Panc1 (cell line): ENCODE measurements around the gene DNM1.

ENCODE experiments used
- POLR2AphosphoS5 ChIP-seq: IDR thresholded peaks from 2 replicates; pipeline ENCODE4 v1.6.1; 2012; ENCODE audit warnings: mild to moderate bottlenecking, low read depth, low read length, moderate library complexity
- SIN3A ChIP-seq: IDR thresholded peaks from 2 replicates; pipeline ENCODE4 v1.6.1; 2012; ENCODE audit warnings: low read depth, mild to moderate bottlenecking, low read length, moderate library complexity, borderline replicate concordance; ENCODE audit not compliant: insufficient read depth
- TCF7L2 ChIP-seq: IDR thresholded peaks from 2 replicates; pipeline ENCODE4 v1.6.1; 2011; ENCODE audit warnings: mild to moderate bottlenecking, low read depth, low read length, inconsistent platforms
- TF ChIP-seq, protein P1 (sequence below): fragments of 450-650 bp; IDR thresholded peaks from 2 replicates; pipeline ENCODE4 v1.5.1; 2017; ENCODE audit warnings: mild to moderate bottlenecking
- TF ChIP-seq, protein P2 (sequence below), 2 experiments: IDR thresholded peaks; 2 replicates each; pipeline ENCODE4 v1.6.1; 2011 to 2012; ENCODE audit warnings: low read depth in 2 of 2, control low read depth in 1 of 2, low read length in 1 of 2, mild to moderate bottlenecking in 1 of 2, moderate library complexity in 1 of 2; ENCODE audit not compliant: insufficient read depth in 1 of 2

DNA sequence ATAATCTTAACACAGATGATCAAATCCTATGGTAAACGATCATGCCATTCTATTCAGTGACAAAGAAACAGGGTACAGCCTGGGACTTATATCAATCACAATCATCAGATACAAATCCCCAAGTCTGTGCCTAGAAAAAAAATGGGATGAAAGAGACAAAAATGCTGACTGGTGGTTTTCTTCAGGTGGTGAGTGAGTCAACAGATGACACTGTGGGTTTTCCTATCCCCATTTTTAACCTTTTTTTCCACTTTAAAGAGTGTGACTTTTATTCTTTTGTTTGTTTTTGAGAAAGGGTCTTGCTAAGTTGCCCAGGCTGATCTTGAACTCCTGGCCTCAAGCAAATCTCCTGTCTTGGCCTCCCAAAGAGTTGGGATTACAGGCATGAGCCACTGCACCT lies 15.0 kb upstream of the DNM1 start:
- TF ChIP-seq, protein P1, sequence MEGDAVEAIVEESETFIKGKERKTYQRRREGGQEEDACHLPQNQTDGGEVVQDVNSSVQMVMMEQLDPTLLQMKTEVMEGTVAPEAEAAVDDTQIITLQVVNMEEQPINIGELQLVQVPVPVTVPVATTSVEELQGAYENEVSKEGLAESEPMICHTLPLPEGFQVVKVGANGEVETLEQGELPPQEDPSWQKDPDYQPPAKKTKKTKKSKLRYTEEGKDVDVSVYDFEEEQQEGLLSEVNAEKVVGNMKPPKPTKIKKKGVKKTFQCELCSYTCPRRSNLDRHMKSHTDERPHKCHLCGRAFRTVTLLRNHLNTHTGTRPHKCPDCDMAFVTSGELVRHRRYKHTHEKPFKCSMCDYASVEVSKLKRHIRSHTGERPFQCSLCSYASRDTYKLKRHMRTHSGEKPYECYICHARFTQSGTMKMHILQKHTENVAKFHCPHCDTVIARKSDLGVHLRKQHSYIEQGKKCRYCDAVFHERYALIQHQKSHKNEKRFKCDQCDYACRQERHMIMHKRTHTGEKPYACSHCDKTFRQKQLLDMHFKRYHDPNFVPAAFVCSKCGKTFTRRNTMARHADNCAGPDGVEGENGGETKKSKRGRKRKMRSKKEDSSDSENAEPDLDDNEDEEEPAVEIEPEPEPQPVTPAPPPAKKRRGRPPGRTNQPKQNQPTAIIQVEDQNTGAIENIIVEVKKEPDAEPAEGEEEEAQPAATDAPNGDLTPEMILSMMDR = no peak
- TF ChIP-seq POLR2AphosphoS5 = no peak
- TF ChIP-seq SIN3A = no peak
- TF ChIP-seq, protein P2, sequence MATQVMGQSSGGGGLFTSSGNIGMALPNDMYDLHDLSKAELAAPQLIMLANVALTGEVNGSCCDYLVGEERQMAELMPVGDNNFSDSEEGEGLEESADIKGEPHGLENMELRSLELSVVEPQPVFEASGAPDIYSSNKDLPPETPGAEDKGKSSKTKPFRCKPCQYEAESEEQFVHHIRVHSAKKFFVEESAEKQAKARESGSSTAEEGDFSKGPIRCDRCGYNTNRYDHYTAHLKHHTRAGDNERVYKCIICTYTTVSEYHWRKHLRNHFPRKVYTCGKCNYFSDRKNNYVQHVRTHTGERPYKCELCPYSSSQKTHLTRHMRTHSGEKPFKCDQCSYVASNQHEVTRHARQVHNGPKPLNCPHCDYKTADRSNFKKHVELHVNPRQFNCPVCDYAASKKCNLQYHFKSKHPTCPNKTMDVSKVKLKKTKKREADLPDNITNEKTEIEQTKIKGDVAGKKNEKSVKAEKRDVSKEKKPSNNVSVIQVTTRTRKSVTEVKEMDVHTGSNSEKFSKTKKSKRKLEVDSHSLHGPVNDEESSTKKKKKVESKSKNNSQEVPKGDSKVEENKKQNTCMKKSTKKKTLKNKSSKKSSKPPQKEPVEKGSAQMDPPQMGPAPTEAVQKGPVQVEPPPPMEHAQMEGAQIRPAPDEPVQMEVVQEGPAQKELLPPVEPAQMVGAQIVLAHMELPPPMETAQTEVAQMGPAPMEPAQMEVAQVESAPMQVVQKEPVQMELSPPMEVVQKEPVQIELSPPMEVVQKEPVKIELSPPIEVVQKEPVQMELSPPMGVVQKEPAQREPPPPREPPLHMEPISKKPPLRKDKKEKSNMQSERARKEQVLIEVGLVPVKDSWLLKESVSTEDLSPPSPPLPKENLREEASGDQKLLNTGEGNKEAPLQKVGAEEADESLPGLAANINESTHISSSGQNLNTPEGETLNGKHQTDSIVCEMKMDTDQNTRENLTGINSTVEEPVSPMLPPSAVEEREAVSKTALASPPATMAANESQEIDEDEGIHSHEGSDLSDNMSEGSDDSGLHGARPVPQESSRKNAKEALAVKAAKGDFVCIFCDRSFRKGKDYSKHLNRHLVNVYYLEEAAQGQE (IDR thresholded peaks at IDR 0.05; ENCODE audit: insufficient read depth in 1 of 2, low read depth in 2 of 2, low read length in 1 of 2) = no peak
- TF ChIP-seq TCF7L2 = no peak
